ENCODE results near the gene WDR45B.
"Not testable (repeated sequence)": the region's sequence is repeated elsewhere in the genome, so short reads cannot be mapped to it uniquely, and the experiment has no call there.

The WDR45B gene

GRCh38 chr17:82598256-82599119 is 49.8 kb downstream of the WDR45B start:
- no peak for DNase-seq

- DNase-seq = no peak
These were observed 51.2 kb downstream of the WDR45B start for GRCh38 chr17:82596837-82597672.

GRCh38 chr17:82596296-82596695 is 51.9 kb downstream of the WDR45B start:
- no peak for DNase-seq

GRCh38 chr17:82595893-82596292 is 52.4 kb downstream of the WDR45B start:
- no peak for DNase-seq

GRCh38 chr17:82594571-82594970 is 53.7 kb downstream of the WDR45B start:
- no peak for DNase-seq

GRCh38 chr17:82593590-82594087 is 54.6 kb downstream of the WDR45B start:
- DNase-seq = no peak

GRCh38 chr17:82592767-82593589 is 55.3 kb downstream of the WDR45B start:
- DNase-seq = no peak

- DNase-seq = no peak
These were observed 55.9 kb downstream of the WDR45B start for GRCh38 chr17:82592289-82592766.

- DNase-seq = no peak
These were observed 57.2 kb downstream of the WDR45B start for GRCh38 chr17:82590881-82591539.

GRCh38 chr17:82590216-82590615 is 58.0 kb downstream of the WDR45B start:
- no peak for DNase-seq

GRCh38 chr17:82589851-82590180 is 58.4 kb downstream of the WDR45B start:
- DNase-seq = no peak

GRCh38 chr17:82588266-82589175 is 59.7 kb downstream of the WDR45B start:
- DNase-seq = no peak

GRCh38 chr17:82587234-82588086 is 60.8 kb downstream of the WDR45B start:
- DNase-seq = no peak

GRCh38 chr17:82586576-82587233 is 61.5 kb downstream of the WDR45B start:
- DNase-seq = no peak

GRCh38 chr17:82585935-82586575 is 62.2 kb downstream of the WDR45B start:
- not testable (repeated sequence) for DNase-seq

GRCh38 chr17:82583720-82584234 is 64.5 kb downstream of the WDR45B start:
- no peak for DNase-seq

GRCh38 chr17:82582709-82583108 is 65.5 kb downstream of the WDR45B start:
- no peak for DNase-seq

- DNase-seq = no peak
These were observed 66.0 kb downstream of the WDR45B start for GRCh38 chr17:82582213-82582612.

- DNase-seq = not testable (repeated sequence)
These were observed 68.3 kb downstream of the WDR45B start for GRCh38 chr17:82579969-82580368.
